Liver (tissue), 9 donors: ENCODE measurements around the gene SLC45A1. TPM values are rescaled to one million over a fixed set of nuclear protein-coding genes. Genes with fewer than 3 reads are reported as not detected.

ENCODE experiments used
- DNase-seq: peaks from one replicate; pipeline ENCODE4 v3.0.0-alpha.2; 2017; ENCODE audit warnings: low spot score
- H3K27ac ChIP-seq, 2 donors: one replicate each; pipeline ENCODE4 v1.7.0; 2013; ENCODE audit warnings: inconsistent platforms in 2 of 2, low read length in 2 of 2, control low read depth in 1 of 2, low read depth in 1 of 2, mild to moderate bottlenecking in 1 of 2
- H3K27me3 ChIP-seq, 4 donors: one replicate each; pipeline versions ENCODE4 v1.6.1 to v1.7.0; 2013; ENCODE audit warnings: low read length in 3 of 4, inconsistent platforms in 1 of 4, mild to moderate bottlenecking in 1 of 4, moderate library complexity in 1 of 4; ENCODE audit not compliant: control insufficient read depth in 4 of 4, insufficient read depth in 4 of 4
- H3K36me3 ChIP-seq, 4 donors: one replicate each; pipeline versions ENCODE4 v1.6.1 to v1.7.0; 2013; ENCODE audit warnings: low read length in 3 of 4, mild to moderate bottlenecking in 3 of 4, low read depth in 1 of 4, moderate library complexity in 1 of 4; ENCODE audit not compliant: control insufficient read depth in 4 of 4, insufficient read depth in 3 of 4
- H3K4me1 ChIP-seq, 4 donors: one replicate each; pipeline versions ENCODE4 v1.6.1 to v1.7.0; 2013; ENCODE audit warnings: low read length in 3 of 4, mild to moderate bottlenecking in 3 of 4, moderate library complexity in 1 of 4; ENCODE audit not compliant: control insufficient read depth in 4 of 4, insufficient read depth in 4 of 4
- H3K4me3 ChIP-seq, 3 donors: one replicate each; pipeline versions ENCODE4 v1.6.1 to v1.7.0; 2013; ENCODE audit warnings: low read length in 3 of 3, control low read depth in 1 of 3, low read depth in 1 of 3, mild to moderate bottlenecking in 1 of 3
- H3K9ac ChIP-seq, 2 donors: one replicate each; pipeline ENCODE4 v1.7.0; 2013; ENCODE audit warnings: low read length in 2 of 2, mild to moderate bottlenecking in 2 of 2, moderate library complexity in 2 of 2, control low read depth in 1 of 2, low read depth in 1 of 2
- H3K9me3 ChIP-seq, 4 donors: one replicate each; pipeline versions ENCODE4 v1.6.1 to v1.7.0; 2013; ENCODE audit warnings: low read length in 3 of 4; ENCODE audit not compliant: control insufficient read depth in 4 of 4
- EGR1 ChIP-seq, 2 donors: IDR thresholded peaks; 2 replicates each; pipeline ENCODE4 v1.6.1; 2016 to 2018; ENCODE audit warnings: antibody characterized with exemption in 2 of 2, low read depth in 2 of 2
- FOXA1 ChIP-seq: IDR thresholded peaks from 2 replicates; pipeline ENCODE4 v1.6.1; 2016; ENCODE audit warnings: antibody characterized with exemption
- FOXA2 ChIP-seq: IDR thresholded peaks from 2 replicates; pipeline ENCODE4 v1.6.1; 2016; ENCODE audit warnings: antibody characterized with exemption
- HNF4G ChIP-seq: IDR thresholded peaks from 2 replicates; pipeline ENCODE4 v1.6.1; 2016; ENCODE audit warnings: antibody characterized with exemption
- MAX ChIP-seq: IDR thresholded peaks from 2 replicates; pipeline ENCODE4 v1.6.1; 2016; ENCODE audit warnings: antibody characterized with exemption
- NR2F2 ChIP-seq: IDR thresholded peaks from 2 replicates; pipeline ENCODE4 v1.6.1; 2016; ENCODE audit warnings: antibody characterized with exemption
- RAD21 ChIP-seq, 2 donors: IDR thresholded peaks; 2 replicates each; pipeline ENCODE4 v1.6.1; 2016; ENCODE audit warnings: antibody characterized with exemption in 2 of 2, mild to moderate bottlenecking in 2 of 2
- REST ChIP-seq: IDR thresholded peaks from 2 replicates; pipeline ENCODE4 v1.6.1; 2016; ENCODE audit warnings: antibody characterized with exemption, mild to moderate bottlenecking
- RXRA ChIP-seq, 2 donors: IDR thresholded peaks; 2 replicates each; pipeline ENCODE4 v1.6.1; 2017 to 2018; ENCODE audit warnings: antibody characterized with exemption in 2 of 2, mild to moderate bottlenecking in 1 of 2
- TAF1 ChIP-seq: conservative IDR thresholded peaks from 2 replicates; pipeline ENCODE4 v1.6.1; 2016; ENCODE audit warnings: antibody characterized with exemption, mild to moderate bottlenecking
- YY1 ChIP-seq: IDR thresholded peaks from 2 replicates; pipeline ENCODE4 v1.6.1; 2016; ENCODE audit warnings: antibody characterized with exemption, mild to moderate bottlenecking
- WGBS: extraction: QIAGEN DNeasy Blood & Tissue Kit; methylation state at CpG from one replicate; pipeline ENCODE4 v1.1.7; 2013; 5-methylcytosine and 5-hydroxymethylcytosine counted together
- polyA plus RNA-seq, 2 donors: library from polyadenylated mRNA; stranded (reverse) in 1 of 2; unstranded in 1 of 2; fragments of 200-250 nt in 1 of 2; fragments of >200 nt in 1 of 2; fragmentation: Nextera tagmentation in 1 of 2; extraction: Ambion mirVana in 1 of 2; gene quantifications; one replicate each; pipeline versions ENCODE4 v1.2.1 to v1.2.3, GENCODE V29; 2013 to 2015
- total RNA-seq, 2 donors: library from RNA; depleted of rRNA; stranded (reverse); fragments of >200 nt; gene quantifications; one replicate each; pipeline ENCODE4 v1.2.3, GENCODE V29; 2014
- donor health status: healthy.
- donor health status: healthy.
- donor health status: healthy.
- donor health status: healthy.
- donor health status: healthy.

The SLC45A1 gene
- total and polyA plus RNA-seq, 4 donors, result 0.08 to 0.29 (median 0.14) TPM; not detected in 1

GRCh38 chr1:8356256-8357209 is 38.6 kb downstream of the SLC45A1 start:
- TF ChIP-seq REST, result no peak
- no peak for TF ChIP-seq YY1
- TF ChIP-seq RAD21 (IDR thresholded peaks at IDR 0.05), result no peak
- TF ChIP-seq TAF1, result no peak
- no peak for TF ChIP-seq FOXA2
- TF ChIP-seq HNF4G, result no peak
- no peak for TF ChIP-seq RXRA (IDR thresholded peaks at IDR 0.05)
- no peak for TF ChIP-seq FOXA1
- no peak for TF ChIP-seq MAX
- no peak for TF ChIP-seq NR2F2
- TF ChIP-seq EGR1 (IDR thresholded peaks at IDR 0.05; ENCODE audit: low read depth in 2 of 2), result no peak
- Histone ChIP-seq H3K36me3 (peaks cover 24 to 67% (median 42%) of the 10 kb centered on the region in 4 donors), H3K4me1 (peaks cover 0 to 2% (median 1%) of the 10 kb centered on the region in 4 donors), H3K27ac (no peak overlapping the region), H3K27me3 (no peaks in the 10 kb centered on the region), H3K4me3 (no peak overlapping the region), H3K9me3 (no peaks in the 10 kb centered on the region), H3K9ac (no peak overlapping the region)
- DNase-seq, result no peak
- 91% methylated on average over 27 of the region's 27 CpGs for WGBS

- TF ChIP-seq YY1 (no peak), FOXA1 (no peak), NR2F2 (peak; percentile 61), RXRA (IDR thresholded peaks at IDR 0.05) (peak in 1 of 2 donors; percentile 8)
- no peak overlapping the region for H3K4me3 ChIP-seq
- no peak for DNase-seq
These were observed 39.6 kb downstream of the SLC45A1 start for GRCh38 chr1:8357329-8358101.

More at GRCh38 chr1:8357329-8358101, 39.6 kb downstream of the SLC45A1 start:
- Histone ChIP-seq H3K4me1 (peaks cover 0 to 6% (median 3%) of the 10 kb centered on the region in 4 donors), H3K9ac (no peak overlapping the region), H3K27ac (no peak overlapping the region), H3K9me3 (no peaks in the 10 kb centered on the region), H3K27me3 (no peaks in the 10 kb centered on the region), H3K36me3 (peaks cover 32 to 75% (median 49%) of the 10 kb centered on the region in 4 donors)
- 80% methylated on average over 14 of the region's 14 CpGs for WGBS
